NCI-H2171 treated with DMSO at 0.1 percent for 48 hours (cell line): ENCODE data around the gene C12orf42.

Source experiments
- DNase-seq: peaks from one replicate; lab custom pipeline; 2025; lab: John Stamatoyannopoulos, UW

The C12orf42 gene

DNA sequence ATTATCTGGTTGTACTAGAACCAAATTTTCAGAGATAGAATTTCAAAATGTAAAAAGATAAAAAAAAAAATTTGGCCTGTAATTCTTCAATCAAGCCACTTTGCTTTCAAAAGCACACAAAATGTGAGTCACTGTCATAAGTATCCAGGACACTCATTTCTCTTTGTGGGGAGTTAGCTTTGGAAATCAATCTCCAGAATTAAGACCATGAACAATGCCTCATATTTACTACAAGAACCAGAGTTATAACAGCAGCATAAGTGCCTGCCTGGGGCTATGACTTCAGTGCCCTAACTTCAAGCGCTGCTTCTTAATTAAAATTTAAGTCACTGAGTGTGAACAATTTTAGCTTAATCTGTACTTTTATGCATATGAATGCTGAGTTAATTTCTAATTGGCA, 162.1 kb downstream of the C12orf42 start:
- peak; percentile 10 for DNase-seq

DNA sequence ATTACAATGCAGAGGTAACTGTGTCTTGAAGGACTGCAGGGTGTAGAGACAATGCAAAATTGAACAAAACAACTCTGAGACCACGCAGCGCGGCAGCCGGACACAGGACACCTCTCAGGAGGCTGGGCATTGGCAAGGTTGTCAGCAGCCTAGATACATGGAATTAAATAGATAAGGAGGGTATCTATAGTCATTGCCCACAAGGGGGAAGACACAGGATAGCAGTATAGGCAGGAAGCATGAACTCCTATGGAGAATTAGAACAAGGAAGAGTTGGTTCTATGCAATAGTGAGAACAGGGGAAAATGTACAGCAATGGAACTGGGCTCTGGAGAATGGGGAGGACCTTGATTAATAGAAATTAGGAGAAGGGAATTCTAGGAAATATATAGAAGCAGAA, 164.1 kb downstream of the C12orf42 start:
- DNase-seq = no peak

DNA sequence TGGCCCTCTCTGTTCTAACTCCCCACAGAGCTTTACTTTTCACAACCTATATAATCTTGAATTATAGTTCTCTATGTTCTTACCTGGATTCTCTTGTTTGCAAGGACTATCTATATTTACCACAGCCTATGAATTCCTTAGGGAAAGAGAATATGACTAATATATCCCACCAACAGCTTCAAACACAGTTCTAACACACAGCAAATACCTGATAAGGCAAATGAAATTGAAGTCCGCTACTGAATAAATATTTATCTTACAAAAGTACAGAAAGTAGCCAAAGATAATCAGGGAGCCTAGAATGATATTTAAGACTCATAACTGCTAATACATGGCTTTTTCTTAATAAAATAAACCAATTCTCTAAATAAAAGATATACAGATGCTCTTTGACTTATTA, 165.1 kb downstream of the C12orf42 start:
- DNase-seq = no peak

DNA sequence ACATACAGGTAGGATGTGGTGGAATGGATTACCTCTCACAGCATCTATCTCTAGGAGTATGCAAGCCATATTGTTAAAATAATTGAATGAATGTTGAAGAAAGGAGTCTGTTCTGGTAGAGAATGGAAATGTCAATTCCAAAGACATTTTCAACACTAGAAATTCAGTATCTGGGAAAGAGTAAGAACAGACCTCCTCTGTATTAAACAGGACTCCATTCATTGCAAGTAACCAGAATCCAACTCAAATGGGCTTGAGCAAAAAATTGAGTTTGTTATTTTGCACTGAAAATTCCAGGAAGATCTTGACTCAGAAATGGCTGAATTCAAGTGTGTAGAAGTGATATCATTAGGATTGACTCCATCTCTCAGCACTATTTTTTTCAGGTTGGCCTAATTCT, 168.1 kb downstream of the C12orf42 start:
- no peak for DNase-seq

DNA sequence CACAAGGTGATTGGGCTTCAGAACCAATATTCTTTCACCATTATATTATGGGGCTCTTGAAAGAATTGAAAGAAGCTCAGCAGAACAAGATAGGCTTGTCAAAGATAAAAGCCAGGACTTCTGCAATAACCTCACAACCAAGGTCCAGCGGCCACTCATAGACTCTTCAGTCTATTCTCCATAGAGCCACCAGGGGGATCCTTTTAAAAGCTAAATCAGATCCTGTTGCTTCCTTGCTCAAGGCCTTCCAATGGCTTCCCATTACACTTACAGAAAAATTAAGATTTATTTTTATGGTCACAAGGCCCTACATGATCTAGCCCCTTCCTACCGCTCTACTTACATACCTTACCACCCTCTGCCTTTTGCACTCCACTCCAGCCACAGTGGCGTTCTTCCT, 169.6 kb downstream of the C12orf42 start:
- peak; percentile 19 for DNase-seq

DNA sequence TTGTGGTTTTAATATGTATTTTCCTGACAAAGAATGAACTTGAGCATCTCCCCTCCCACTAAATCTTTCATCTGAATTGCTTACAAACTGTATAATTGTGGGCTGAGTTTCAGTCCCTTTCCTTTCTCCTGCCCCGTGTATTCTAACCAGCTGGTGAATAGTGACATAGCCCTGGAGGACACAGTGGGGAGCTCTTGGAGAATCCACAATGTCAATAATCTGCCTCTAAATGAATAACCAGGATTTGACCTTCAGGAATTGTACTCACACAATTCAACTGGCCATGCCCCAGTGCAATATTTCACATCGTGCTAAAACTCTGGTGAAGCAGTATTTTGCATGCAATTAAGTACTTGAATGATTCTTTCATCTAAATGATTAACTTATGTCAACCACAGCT, 177.2 kb downstream of the C12orf42 start:
- no peak for DNase-seq

DNA sequence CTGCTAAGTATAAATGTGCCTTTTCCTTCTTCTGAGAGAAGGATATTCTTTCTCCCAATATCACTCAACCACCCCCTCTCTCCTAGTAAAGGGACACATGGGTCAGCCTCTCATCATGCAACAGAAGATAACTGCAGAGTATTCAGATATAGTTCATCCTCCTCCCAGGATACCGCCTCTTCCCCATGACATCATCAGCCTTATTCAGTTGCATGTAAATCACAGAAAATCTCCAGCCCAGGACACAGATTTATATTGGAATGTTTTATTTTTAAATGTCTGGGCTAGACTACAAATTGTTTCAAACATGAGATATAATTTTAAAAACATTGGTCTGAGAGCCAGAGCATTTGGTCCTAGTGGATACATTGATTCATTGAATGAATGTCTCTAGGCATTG, 178.5 kb downstream of the C12orf42 start:
- no peak for DNase-seq

DNA sequence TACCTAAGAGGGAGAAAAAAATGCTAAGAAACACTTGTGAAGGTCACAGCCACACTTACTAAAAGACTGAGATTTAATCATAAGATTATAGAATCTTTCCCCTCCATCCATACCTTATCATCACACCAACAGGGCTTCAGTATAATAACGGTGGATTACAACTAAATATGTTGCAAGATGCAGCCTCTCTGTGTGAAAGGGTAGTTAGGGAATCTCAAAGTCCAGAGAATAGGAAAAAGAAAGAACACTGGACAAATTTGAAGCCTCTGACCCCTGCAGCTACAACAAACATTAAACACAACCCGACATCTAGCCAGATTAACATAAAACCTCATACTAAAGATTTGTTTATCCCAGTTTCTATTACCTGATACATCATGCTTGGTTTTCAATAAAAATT, 181.0 kb downstream of the C12orf42 start:
- DNase-seq = no peak

DNA sequence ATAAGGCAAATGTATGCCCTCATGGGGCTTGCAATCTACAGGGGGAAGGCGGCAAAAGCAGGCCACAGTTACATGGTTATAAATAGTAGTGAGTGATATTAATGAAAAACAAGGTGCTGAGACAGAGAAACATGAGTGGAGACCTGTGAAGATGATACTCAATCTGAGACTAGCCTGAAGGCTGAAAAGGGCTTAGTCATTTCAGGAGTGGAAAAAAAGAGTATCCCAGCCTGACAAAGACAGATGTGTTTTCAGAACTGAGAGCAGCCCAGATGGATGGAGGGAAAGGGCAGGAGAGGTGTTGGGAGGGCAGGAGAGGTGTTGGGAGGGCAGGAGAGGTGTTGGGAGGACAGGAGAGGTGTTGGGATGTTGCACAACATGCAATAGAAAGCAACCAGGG, 181.9 kb downstream of the C12orf42 start:
- DNase-seq = peak; percentile 28

DNA sequence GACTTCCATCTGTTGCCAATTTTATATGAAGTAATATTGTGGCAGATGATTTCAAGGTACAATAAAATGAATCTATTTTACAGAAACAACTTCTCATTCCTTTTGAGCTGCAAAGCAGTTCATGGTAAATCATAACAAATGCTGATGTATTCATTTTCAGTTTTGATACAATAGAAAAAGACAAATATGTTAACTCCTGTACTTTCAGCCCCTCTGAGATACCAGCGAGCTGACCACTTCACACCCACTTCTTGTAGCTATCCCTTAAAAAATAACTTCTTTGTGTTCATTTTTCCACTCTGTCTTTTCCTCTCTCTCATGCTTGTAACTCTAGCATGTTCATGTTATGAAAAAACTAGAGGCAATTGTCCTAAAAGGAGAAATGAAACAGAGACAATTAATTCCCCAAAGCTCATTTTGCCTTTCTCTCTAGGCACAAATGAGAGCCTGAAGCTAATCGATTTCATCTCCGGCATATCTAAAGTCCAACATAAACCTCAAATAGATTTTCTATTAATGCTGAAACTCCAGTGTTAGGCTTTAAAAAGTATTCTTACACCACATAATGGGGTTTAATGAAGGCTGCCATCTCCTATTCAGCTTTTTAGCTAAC, 182.9 kb downstream of the C12orf42 start:
- no peak for DNase-seq

DNA sequence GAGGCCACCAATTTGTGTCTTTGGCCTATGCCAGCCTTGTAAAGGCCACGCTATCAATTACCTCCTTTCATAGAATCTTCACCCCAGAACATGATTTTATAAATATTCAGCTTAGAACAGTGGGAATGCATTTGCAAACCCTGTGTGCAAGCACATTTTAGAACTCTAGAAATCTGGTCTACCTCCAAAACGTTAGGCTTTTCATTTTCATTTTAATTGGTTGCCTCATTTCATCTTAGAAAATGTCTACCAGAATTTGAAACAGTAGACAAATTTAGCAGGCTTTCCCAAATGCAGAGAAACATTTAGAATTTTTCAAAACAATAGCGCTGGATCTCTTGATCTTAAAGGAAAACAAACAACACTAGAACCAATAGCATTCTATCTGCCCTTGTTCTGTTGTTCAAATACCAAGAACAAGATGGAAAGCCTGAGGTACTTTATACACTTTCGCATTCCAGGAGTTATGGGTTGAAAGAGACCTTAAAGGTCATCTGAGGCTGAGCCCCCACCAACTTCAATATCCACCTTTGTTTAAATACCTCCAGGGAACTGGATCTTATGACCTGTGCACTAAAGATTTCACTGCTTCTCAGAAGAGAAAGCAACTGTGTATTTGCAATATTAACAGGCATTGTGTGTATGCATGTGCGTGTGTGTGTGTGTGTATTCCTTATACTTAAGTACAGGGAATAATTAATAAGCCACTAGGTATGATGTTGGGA, 185.1 kb downstream of the C12orf42 start:
- DNase-seq = no peak

DNA sequence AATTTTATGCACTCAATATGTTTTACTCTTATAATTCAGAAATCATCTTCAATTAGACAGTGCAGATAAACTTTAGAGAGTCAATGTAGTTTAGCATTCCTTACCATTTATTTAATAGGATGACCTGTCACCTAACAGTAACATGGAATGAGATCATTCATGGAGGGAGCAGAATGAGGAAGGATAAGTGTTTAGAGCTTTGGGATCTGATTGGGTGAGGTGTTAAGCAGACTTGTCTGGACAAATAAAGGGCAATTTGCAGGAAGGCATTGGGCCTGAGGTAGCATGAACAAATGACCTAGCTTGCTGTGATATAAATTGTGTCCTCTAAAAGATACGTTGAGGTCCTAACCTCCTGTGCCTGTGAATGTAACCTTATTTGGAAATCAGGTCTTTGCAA, 187.4 kb downstream of the C12orf42 start:
- no peak for DNase-seq

DNA sequence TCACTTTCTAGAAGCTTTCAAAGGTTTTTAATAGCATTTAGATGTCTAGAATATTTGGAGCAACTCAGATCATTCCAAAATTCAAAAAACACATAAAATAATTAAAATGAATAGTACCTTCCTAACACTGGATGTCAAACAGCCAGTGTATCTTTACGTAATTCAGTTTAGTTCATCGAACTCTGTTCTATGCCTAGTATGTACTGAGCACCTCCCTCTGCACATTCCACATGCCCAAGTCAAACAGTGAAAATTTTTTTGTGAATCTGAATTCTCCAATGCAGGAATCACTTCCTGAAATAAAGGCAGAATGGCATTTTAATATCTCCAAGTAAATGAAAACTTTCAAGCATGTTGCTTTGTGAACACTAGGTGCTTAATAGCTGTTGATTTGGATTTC, 192.3 kb downstream of the C12orf42 start:
- DNase-seq = no peak

DNA sequence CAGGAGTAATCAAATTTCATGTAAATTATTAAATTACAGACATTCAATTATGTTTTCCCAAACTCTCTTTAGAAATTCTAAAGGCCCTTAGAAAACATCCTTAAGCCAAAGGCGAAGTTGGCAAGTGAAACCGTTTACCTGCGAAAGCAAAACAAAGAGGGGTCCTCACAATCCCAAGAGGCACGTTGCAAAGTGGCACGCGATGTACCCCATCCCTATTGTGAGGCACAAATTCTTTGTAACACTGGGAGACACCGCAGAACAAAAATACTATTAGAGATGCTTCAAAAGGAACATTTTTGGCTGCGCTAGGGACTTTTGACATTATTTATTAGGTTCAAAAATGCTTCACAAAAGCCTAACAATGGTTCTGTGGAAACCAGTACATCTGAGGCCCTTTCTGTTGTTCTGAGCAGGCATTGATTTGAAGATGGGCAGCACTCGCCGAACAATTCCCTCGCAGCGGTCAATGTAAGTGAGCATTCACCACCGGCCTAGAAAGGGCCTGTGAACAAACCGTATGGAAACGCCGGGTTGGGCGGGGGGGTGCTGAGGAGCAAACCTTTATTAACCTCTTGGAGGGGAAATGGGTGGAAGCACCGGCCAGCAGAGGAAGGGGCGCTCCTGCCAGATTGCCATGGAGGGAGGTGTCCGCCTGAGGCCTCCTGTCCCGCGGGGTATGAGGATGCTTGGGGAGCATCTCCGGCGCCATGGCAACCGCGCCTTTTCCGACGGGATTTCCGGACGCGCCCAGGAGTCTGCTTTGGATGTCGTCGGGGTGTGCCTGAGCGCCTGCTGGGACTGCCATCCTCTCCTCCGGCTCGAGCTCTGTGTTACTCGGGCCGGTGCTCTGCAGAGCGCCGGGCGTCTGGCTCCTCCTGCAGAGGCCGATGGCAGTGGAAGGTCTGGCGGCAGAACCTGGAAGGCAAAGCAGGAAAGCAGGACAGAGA, 193.9 kb downstream of the C12orf42 start:
- DNase-seq = no peak

DNA sequence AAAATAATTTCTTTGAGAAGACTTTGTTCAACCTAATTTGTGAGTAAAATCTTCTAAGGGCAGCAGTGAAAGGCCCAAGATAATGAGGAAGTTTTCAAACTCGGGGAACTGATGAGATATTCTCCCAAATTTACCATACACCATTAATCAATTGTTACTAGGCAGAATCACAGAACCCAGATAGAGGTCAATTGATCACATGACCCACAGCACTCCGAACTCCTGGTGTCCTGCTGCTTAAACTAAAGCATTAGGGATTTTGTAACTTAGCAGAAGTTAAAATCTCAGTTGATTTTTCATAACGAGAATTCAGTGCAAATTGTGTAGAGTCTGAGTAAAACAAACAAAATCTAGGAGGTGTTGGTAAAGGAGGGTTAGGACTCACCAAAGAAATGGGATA, 207.8 kb downstream of the C12orf42 start:
- no peak for DNase-seq

DNA sequence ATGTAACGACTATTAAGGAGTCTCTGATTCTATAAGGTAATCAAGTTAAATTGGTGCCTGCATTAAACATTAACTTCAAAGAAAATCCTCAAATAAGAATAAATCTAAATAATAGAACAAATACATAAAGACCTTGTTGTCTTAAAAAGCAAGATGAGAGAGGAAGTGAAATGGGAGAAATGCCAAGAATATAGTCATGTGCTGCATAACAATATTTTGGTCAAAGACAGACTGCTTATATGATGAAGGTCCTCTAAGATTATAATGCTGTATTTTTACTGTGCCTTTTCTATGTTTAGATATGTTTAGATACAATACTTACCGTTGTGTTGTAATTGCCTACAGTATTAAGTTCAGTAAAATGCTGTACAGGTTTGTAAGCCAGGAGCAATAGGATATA, 213.6 kb downstream of the C12orf42 start:
- no peak for DNase-seq

DNA sequence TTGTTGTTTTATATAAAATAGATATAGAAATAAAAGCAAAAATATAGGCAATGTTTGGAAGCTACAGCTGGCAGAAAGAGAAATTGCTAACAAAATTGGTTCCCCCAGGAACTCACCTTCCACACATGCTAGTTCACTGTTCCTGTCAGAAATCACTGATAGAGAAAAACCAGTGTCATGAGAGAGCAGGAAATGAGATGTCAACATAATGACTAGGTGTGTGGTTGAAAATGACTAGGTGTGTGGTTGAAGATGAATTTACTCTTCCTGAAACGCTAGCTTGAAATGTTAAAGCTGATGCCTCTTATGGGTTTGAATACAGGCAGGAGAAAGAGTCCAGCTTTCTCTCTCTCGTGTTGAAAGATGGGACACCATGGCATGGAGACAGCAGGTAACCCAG, 216.3 kb downstream of the C12orf42 start:
- no peak for DNase-seq

DNA sequence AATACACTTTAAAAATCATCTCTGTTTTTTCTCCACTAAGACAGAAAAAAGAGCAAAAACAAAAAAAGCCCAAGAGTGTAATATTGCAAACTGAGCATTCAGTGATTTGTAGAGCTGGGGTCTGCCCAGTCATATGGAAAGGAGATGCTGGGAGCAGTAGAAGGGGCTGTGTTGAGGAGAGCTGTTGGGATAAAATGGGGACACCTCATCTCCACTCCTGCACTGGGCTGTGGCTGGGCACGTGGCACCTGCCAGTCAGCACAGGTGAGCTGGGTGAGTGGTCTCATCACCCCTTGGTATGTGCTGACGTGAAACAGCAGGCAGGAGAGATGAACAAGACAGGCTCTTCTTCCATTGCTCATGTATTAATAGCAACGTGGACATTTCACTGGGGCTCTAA, 217.4 kb downstream of the C12orf42 start:
- DNase-seq = no peak

DNA sequence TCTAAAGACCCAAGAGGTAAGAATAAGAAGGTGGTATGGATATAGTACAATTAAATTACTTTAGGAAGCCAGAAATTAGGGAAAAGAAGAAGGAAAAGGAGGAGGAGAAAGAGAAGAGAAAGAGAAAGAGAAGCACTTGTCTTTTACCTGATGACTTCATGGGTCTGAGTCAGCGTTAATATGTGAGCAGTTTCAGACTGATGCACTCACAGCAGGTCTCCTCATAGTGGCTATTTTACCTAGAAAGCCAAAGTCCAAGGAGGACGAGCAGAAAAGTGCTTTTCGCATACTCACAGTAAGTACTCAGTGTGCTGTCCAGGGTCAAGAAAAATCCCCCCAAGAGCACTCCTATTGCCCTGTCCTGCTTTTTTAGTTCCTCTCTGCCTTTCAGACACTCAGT, 222.1 kb downstream of the C12orf42 start:
- no peak for DNase-seq

DNA sequence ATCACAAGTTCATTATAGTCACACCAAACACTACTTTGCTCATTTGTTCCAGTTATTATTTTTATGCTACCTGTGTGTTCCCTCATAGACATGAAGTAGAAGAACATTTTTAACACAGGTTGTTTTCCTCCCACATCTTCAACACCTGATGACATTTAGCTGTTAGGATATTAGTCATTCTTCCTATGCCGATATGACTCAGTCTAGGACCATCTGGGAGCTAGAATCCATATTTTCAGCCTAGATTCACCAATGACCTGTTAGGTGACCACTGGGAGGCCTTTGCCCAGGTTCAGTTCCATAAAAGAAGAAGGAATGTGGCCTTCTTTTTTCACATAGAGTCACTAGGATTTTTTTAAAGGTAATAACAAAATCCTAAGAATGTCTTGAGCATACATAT, 222.8 kb downstream of the C12orf42 start:
- no peak for DNase-seq

DNA sequence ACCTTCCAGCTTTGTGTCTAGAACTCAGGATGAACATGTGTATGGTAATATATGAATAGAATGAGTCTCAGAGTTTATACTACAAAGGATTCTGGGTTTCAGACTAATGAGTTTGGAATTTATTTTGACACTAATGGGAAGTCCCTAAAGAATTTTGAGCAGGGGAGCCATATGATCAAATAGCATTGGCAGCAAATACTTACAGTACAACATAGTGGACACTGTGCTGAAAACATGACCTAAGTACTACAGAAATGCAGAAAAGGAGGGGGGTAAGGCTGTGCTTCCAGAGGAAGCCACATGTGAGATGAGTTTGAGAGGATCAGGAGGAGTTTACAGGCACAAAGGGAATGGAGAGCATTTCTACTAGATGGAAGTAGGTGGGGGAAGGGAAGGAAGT, 225.8 kb downstream of the C12orf42 start:
- DNase-seq = peak; percentile 21

DNA sequence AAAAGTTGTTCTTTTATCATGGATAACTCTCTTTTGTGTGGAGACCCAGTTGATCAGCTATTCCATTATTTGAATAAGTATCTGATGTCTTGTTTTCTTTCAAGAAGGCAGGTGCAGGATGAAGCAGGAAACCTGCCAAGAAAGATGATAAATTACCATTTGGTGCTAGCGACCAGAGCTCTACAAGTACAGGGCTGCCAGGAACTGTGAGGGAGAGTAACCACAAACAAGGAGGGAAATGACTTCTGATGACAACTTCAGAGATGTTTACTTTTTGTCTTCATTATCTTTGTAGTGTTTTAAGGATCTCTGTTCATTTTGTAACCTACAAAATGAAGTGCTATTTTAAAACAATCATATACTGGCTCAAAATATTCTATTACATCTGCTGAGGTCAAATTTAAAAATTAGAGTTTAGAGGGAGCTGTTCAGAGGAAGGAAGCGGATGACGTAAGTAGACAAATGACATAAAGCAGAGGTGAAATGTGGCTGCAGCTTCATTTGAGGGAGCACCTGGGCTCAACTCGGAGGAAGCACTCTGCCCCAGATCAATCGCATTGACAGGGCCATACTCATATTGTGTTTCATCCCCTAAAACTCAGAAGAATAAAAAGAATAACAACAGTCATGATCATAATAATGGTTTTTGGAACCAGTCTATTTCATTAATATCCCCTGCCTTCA, 226.8 kb downstream of the C12orf42 start:
- peak; percentile 81 for DNase-seq
